Pons (tissue), 1 donor: ENCODE data around the gene SRMS.
"Not testable (repeated sequence)": the region's sequence is repeated elsewhere in the genome, so short reads cannot be mapped to it uniquely, and the experiment has no call there.

Experiments
- DNase-seq: peaks from one replicate; pipeline ENCODE4 v3.0.0-alpha.2; 2016; ENCODE audit warnings: low spot score

Gene SRMS

GRCh38 chr20:63522091-63522868, 25.3 kb downstream of the SRMS start:
- no peak for DNase-seq

GRCh38 chr20:63521602-63522001, 25.9 kb downstream of the SRMS start:
- no peak for DNase-seq

GRCh38 chr20:63520934-63521601, 26.5 kb downstream of the SRMS start:
- DNase-seq = peak; percentile 77

GRCh38 chr20:63520504-63520933, 27.0 kb downstream of the SRMS start, which contains the start of gene PPDPF:
Gene PPDPF, plus strand, starts transcription at chr20:63520765. Its CDS starts 544 bp downstream, at chr20:63521309.
- DNase-seq = peak; percentile 78

- peak; percentile 8 for DNase-seq
These were observed 27.7 kb downstream of the SRMS start for GRCh38 chr20:63519668-63520503.

- no peak for DNase-seq
These were observed 28.4 kb downstream of the SRMS start for GRCh38 chr20:63518946-63519667.

GRCh38 chr20:63518351-63518861, 29.1 kb downstream of the SRMS start:
- no peak for DNase-seq

GRCh38 chr20:63517376-63518309, 29.9 kb downstream of the SRMS start:
- no peak for DNase-seq

GRCh38 chr20:63514520-63514919, 33.0 kb downstream of the SRMS start:
- not testable (repeated sequence) for DNase-seq

- no peak for DNase-seq
These were observed 34.3 kb downstream of the SRMS start for GRCh38 chr20:63513207-63513606.

- DNase-seq = no peak
These were observed 38.4 kb downstream of the SRMS start for GRCh38 chr20:63509088-63509564.

- no peak for DNase-seq
These were observed 39.3 kb downstream of the SRMS start for GRCh38 chr20:63508072-63508768.

- no peak for DNase-seq
These were observed 40.3 kb downstream of the SRMS start for GRCh38 chr20:63507083-63507743.

GRCh38 chr20:63505723-63506122, 41.8 kb downstream of the SRMS start:
- DNase-seq = no peak

- DNase-seq = no peak
These were observed 42.3 kb downstream of the SRMS start for GRCh38 chr20:63505281-63505680.

GRCh38 chr20:63504642-63505041, 42.9 kb downstream of the SRMS start:
- no peak for DNase-seq

- no peak for DNase-seq
These were observed 44.0 kb downstream of the SRMS start for GRCh38 chr20:63503524-63503923.

GRCh38 chr20:63502671-63503172, 44.8 kb downstream of the SRMS start:
- no peak for DNase-seq
